ENCODE results near the gene C10orf62. TPM values are rescaled to one million over a fixed set of nuclear protein-coding genes. Genes with fewer than 3 reads are reported as not detected.

C10orf62 gene
- total and polyA plus RNA-seq, 2 of the 8 experiments (the other 6 are each of a cell fraction or from before 2014, with no cell fraction given), result 0.05 TPM; not detected in 1

DNA sequence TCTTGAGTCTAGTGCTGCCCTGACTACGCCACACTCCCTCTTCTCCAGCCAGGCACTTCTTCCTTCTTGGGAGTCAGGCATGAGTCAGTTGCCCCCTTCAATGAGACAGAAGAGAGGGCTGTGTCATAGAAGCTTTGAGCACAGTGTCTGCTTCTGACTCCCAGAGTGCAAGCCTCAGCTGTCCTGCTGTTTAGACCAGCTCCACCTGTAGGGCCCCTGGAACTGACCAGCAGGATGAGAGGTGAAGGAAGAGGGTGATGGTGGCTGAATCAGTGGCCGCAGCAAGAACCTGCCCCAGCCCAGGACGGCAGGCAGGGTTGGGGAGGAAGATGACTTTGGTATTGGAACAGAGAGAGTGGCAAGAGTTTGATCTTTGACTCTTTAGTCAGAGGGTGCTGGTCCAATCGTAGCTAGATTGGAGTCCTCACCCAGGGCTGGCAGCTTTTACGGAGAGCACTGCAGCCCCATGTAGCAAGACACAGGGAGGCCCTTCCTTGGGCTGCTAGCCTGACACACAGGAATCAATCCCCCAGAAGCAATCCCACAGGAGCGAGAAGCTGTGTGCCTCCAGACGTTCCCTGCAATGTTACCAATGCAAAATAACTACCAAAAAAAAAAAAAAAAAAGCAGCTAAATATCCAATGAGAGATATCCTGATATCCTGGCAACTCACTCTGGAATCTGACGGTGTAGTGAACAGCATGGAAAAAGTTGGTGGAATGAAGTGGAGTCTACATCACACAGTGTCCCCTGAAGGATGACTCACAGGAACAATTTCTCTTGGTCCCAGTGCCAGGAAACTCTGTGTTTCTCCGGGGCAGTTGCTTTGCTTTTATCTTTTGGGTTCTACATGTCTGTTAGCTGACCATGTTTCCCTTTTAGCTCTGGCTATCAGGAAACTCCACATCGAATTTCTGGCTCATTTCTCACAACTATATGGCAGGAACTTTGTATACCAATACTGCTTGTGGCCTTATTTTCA, 6.9 kb downstream of the C10orf62 start (continued):
- TF ChIP-seq, protein P1, sequence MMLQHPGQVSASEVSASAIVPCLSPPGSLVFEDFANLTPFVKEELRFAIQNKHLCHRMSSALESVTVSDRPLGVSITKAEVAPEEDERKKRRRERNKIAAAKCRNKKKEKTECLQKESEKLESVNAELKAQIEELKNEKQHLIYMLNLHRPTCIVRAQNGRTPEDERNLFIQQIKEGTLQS (IDR thresholded peaks at IDR 0.05; ENCODE audit: insufficient read depth, low read depth, low read length), result no peak
- no peak for TF ChIP-seq POLR2A (IDR thresholded peaks at IDR 0.05; ENCODE audit: control extremely low read depth in 1 of 2, low read depth in 2 of 2, low read length in 2 of 2)
- no peak for TF ChIP-seq HDAC2 (IDR thresholded peaks at IDR 0.05; ENCODE audit: borderline replicate concordance in 1 of 2, low read depth in 2 of 2, low read length in 2 of 2)
- no peak for TF ChIP-seq CHD2 (IDR thresholded peaks at IDR 0.05; ENCODE audit: low read length)
- TF ChIP-seq ASH2L (IDR thresholded peaks at IDR 0.05; ENCODE audit: low read length), result no peak
- TF ChIP-seq TAF7 (optimal IDR thresholded peaks at IDR 0.05; ENCODE audit: borderline replicate concordance, low read depth, low read length), result no peak
- TF ChIP-seq SIN3A (conservative IDR thresholded peaks at IDR 0.05 in 1 of 2, IDR thresholded peaks at IDR 0.05 in 1 of 2; ENCODE audit: low read depth in 1 of 2, low read length in 2 of 2), result no peak
